Measurements from ENCODE around the gene MORN1.

- TF ChIP-seq CTCF (IDR thresholded peaks at IDR 0.05), result no peak
- TF ChIP-seq EP300 (IDR thresholded peaks at IDR 0.05), result no peak
- no peak for TF ChIP-seq POLR2AphosphoS5 (IDR thresholded peaks at IDR 0.05)
- no peak for TF ChIP-seq POLR2A (IDR thresholded peaks at IDR 0.05)
These were observed 9.2 kb upstream of the MORN1 start for GRCh38 chr1:2400576-2400909.

All from gastroesophageal sphincter (tissue), 3 donors.